Measurements from ENCODE around the gene LYPD6. TPM values are rescaled to one million over a fixed set of nuclear protein-coding genes. Genes with fewer than 3 reads are reported as not detected.
"Not testable (repeated sequence)": the region's sequence is repeated elsewhere in the genome, so short reads cannot be mapped to it uniquely, and the experiment has no call there.

Gene LYPD6, protein sequence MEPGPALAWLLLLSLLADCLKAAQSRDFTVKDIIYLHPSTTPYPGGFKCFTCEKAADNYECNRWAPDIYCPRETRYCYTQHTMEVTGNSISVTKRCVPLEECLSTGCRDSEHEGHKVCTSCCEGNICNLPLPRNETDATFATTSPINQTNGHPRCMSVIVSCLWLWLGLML
- under 1 TPM in 1 of 3 donors, not detected in 2; 0.10 TPM for polyA plus RNA-seq

DNA sequence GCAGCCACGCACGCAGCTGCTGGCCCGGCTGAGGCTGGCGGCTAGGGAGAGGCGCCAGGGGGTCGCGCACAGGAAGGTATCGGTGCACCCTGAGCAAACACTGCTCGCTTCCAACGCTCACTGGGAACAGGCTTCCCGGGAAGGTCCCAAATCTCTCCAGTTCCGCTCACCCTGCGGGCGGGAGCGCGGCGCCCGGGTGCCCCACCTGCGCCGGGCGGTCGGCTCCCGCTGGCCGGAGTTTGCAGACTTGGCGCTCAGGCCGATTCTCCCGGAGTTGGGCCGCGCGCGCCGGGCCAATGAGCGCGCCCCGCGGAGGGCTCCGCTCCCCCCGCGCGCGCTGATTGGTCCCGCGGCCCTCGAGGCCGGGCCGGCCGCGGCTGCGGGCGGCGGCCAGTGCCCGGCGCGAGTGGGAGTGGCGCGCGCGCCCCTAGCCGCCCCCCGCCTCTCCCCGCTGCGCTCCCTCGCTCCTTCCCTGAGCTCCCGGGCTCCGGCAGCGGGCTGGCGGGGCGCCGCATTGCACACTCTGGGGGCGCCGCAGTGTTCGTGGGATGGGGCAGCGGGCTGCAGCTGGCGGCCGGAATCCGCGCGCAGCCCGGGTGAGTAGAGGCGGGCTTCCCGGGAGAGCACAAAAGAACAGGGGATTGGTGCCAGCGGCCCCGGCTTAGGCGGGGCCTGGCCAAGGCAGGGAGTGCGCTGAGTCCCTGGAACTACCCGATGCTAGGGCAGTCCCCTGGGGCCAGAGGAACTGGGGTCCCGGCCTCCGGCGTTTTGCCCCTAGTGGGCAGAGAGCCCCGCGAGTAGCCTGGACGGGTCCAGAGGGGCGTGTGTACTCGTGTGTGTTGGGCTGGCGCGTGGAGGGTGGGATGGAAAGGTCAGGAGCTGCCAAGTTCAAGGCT, at the start of gene LYPD6:
Gene LYPD6, plus strand, starts transcription at position 461 of the 896 bp plus-strand sequence. CDS start 107,122 bp downstream, outside the sequence.
- peak within 1 kb of the TSS in 3 of 5 donors; percentile 21 to 58 (median 43) for H3K4me3 Mint-ChIP-seq

DNA sequence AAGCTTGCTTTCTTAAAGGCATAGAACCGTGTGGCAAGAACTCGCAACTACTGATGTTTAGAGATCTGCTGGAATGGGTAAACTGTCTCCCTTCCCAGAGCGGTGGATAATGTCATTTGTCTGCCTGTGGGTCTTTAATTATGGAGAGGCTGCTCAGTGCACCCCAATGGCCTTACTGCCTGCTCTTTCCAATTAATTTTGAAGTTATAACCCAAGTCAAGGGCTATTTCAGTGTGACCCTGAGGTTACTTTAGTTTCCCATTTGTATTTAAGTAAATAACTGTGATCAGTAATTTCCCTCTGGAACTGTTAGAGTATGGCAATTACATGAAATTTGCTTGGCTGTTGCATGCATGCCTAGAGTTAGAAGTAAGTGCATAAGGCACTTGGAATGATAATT, 48.9 kb upstream of the LYPD6 start:
- H3K4me3 Mint-ChIP-seq: no peak overlapping the region
- H3K27ac Mint-ChIP-seq: no peak overlapping the region
- H3K9me3 Mint-ChIP-seq: peaks cover 0 to 5% (median 0%) of the 10 kb centered on the region in 6 donors
- H3K36me3 Mint-ChIP-seq: no peaks in the 10 kb centered on the region
- no peaks in the 10 kb centered on the region for H3K4me1 Mint-ChIP-seq
- H3K27me3 Mint-ChIP-seq (ENCODE audit: low read depth in 3 of 3): peaks cover 1 to 8% (median 2%) of the 10 kb centered on the region in 3 donors
- no peak for DNase-seq

More for the DNA sequence above, at the start of gene LYPD6:
- Mint-ChIP-seq H3K36me3 (peaks cover 0 to 4% (median 0%) of the 10 kb centered on the region in 3 donors), H3K27ac (no peak within 1 kb of the TSS), H3K4me1 (peaks cover 0 to 4% of the 10 kb centered on the region in 2 donors), H3K9me3 (peaks cover 0 to 23% (median 11%) of the 10 kb centered on the region in 6 donors), H3K27me3 (ENCODE audit: low read depth in 3 of 3) (peaks cover 16 to 25% (median 20%) of the 10 kb centered on the region in 3 donors)
- no peak for DNase-seq

DNA sequence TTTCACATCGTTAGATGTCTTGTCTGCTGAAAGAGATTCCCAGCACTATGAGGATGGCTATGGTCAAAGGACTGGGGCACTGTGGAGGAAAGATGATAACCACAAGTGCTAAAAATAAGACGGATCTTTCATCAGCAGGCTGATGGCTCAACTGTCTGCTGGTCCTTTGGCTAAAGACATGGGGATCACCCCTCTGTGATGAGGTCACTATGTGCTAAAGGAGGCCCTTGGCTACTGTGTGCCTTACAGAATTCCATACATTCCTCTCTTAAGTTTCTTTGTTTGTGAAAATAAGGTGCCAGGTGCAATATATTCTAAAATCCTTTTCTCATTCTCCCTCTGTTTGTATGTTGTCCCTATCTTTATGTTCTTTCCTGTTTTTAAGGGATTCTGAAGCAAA, 39.7 kb upstream of the LYPD6 start:
- Mint-ChIP-seq H3K9me3 (no peaks in the 10 kb centered on the region), H3K36me3 (no peaks in the 10 kb centered on the region), H3K27ac (no peak overlapping the region), H3K27me3 (ENCODE audit: low read depth in 3 of 3) (peaks cover 1 to 7% (median 1%) of the 10 kb centered on the region in 3 donors), H3K4me1 (no peaks in the 10 kb centered on the region), H3K4me3 (no peak overlapping the region)
- DNase-seq: no peak

DNA sequence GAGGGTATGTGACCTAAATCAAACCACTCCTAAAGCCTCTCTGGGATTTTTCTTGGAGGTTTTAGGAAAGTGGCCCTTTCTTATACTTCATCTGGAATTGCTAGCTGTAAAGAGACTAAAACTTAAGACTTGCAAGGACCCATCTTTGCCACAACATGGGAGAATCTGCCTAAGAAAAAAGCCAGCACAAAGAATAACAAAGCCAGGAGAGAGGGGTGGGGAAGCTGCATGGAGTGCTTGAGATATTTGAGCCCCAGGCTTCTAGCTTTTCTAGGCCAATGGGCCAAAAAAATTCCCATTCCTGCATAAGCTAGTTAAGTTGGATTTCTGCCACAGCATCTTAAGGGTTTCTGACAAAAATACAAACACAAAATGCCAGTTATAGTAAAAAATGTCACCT, 38.5 kb upstream of the LYPD6 start:
- Mint-ChIP-seq H3K4me3 (no peak overlapping the region), H3K36me3 (no peaks in the 10 kb centered on the region), H3K4me1 (no peaks in the 10 kb centered on the region), H3K9me3 (no peaks in the 10 kb centered on the region), H3K27ac (no peak overlapping the region), H3K27me3 (ENCODE audit: low read depth in 3 of 3) (peaks cover 0 to 7% (median 1%) of the 10 kb centered on the region in 3 donors)
- no peak for DNase-seq

DNA sequence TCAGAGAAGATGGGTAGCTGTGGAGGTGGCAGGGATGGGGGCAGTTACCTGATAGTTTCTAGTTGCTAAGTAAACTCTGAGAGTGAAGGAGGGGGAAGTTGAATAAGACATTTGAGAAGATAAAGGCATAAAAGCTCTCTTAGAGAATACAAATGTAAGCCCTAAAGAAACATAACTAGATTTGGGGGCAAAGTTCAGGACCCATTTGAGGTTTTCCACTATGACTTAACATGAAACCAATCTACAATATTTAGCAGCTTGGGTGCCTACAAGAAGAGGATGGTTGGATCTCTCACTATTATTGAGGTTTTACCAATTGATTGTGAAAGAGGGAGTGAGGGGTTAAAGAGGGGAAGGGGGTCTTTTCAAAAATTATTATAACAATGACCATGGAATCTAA, 34.4 kb upstream of the LYPD6 start:
- DNase-seq: no peak
- Mint-ChIP-seq H3K9me3 (peaks cover 0 to 2% (median 0%) of the 10 kb centered on the region in 6 donors), H3K36me3 (no peaks in the 10 kb centered on the region), H3K27ac (no peak overlapping the region), H3K4me3 (no peak overlapping the region), H3K27me3 (ENCODE audit: low read depth in 3 of 3) (no peaks in the 10 kb centered on the region), H3K4me1 (no peaks in the 10 kb centered on the region)

DNA sequence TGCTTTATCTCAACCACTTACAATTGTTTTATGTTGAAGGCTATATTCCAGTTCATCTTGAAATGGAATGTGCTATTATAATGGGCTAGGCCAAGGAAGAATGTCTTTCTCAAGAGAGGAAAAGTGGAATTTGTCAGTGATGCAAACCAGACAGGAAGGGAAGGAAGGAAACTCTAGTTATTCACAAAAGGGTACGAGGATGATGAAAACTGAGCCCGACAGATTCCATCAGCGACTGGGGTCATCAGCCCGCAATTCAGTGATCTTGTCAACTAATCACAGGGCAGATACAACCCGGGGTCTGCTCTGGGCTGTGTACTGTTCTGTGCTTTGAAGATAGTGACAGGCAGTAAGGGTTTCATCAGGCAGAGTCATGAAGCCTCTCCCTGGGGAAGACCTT, 23.4 kb upstream of the LYPD6 start:
- Mint-ChIP-seq H3K36me3 (no peaks in the 10 kb centered on the region), H3K4me3 (no peak overlapping the region), H3K4me1 (no peaks in the 10 kb centered on the region), H3K27ac (no peak overlapping the region), H3K27me3 (ENCODE audit: low read depth in 3 of 3) (peaks cover 0 to 3% (median 0%) of the 10 kb centered on the region in 3 donors), H3K9me3 (peaks cover 0 to 5% (median 0%) of the 10 kb centered on the region in 6 donors)
- no peak for DNase-seq

DNA sequence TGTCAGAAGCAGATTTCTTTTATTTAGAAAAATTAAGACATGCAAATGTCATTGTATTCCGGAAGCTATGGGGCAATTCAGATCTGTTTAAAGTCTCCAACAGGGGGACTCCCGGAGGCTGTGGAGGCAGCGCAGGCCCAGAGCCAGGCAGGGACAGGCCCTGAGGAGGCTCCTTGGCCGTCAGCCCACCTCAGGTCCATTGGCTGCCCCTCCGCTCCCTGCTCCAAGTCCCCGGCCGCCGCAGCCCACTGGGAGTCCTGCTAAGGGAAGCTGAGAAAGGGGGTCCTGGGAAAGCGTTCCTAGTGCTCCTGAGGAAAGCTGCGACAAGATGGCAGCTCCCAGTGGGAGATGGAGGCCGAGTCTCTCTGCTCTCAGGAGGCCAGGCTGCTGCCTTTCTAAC, 20.0 kb upstream of the LYPD6 start:
- no peaks in the 10 kb centered on the region for H3K9me3 Mint-ChIP-seq
- no peaks in the 10 kb centered on the region for H3K36me3 Mint-ChIP-seq
- H3K27ac Mint-ChIP-seq: no peak overlapping the region
- no peak for DNase-seq
- peaks cover 0 to 2% (median 0%) of the 10 kb centered on the region in 3 donors for H3K27me3 Mint-ChIP-seq (ENCODE audit: low read depth in 3 of 3)
- no peak overlapping the region for H3K4me3 Mint-ChIP-seq
- no peaks in the 10 kb centered on the region for H3K4me1 Mint-ChIP-seq

DNA sequence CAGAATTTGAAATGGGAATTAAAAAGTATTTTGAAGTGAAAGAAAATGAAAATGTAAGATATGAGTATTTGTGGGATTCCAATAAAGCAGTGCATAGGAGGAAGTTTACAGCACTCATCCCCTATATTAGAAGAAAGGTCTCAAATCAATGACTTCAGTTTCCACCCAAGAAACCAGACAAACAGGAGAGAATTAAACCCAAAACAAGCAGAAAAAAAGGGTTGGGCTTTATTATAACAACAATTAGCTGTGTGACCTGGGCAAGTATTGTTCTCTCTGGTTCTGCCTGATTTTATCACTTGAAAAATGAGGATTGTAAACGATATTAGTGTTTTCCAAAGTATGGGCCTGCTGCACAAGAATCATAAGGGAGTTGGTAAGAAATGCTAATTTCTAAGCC, 18.3 kb upstream of the LYPD6 start:
- peaks cover 0 to 3% (median 0%) of the 10 kb centered on the region in 6 donors for H3K9me3 Mint-ChIP-seq
- peaks cover 0 to 2% (median 0%) of the 10 kb centered on the region in 3 donors for H3K27me3 Mint-ChIP-seq (ENCODE audit: low read depth in 3 of 3)
- H3K4me3 Mint-ChIP-seq: no peak overlapping the region
- no peaks in the 10 kb centered on the region for H3K4me1 Mint-ChIP-seq
- no peak overlapping the region for H3K27ac Mint-ChIP-seq
- no peaks in the 10 kb centered on the region for H3K36me3 Mint-ChIP-seq
- DNase-seq: no peak

DNA sequence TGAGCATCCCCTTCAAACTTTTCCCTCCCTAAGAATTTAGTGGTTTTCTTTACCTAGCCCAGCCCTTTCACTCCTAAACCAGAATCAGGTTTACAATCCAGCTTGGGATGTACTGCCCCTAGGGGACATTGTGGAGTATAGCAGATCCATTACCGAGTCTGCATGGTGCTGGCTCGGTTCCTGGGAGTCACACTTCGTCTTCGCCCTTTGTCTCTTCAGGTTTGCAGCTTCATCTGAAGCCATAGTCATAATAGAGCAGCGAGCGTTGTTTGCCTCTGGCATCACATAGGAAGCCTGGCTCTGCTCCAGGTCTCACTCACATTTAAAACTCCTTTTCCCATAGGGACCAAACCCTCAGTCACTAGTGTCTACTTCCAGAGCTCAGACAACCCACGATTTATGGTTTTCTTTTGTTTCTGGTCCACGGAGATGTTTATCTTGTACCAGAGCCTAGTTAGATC, 16.8 kb upstream of the LYPD6 start:
- Mint-ChIP-seq H3K27me3 (ENCODE audit: low read depth in 3 of 3) (peaks cover 0 to 3% (median 2%) of the 10 kb centered on the region in 3 donors), H3K4me3 (no peak overlapping the region), H3K9me3 (peaks cover 0 to 3% (median 0%) of the 10 kb centered on the region in 6 donors), H3K4me1 (no peaks in the 10 kb centered on the region), H3K27ac (no peak overlapping the region), H3K36me3 (no peaks in the 10 kb centered on the region)
- no peak for DNase-seq

DNA sequence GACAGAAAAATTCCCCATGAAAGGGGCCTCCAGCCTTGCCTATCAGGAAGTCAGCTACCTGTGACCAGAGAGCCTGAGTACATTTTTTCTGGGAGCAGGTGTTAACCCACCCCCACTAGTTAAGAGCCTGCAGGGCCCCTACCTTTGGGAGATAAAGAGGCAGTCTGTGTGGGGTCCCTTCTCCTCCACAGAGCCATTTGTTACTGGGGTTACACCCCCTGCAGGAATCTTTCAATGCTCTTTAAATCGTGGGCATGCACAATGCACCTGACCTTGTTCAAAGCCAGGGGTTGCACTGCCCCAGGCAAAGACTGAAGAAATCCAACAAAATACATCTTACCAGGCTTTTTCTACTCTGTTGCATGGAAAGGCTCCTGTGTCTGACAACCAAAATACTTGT, 15.7 kb upstream of the LYPD6 start:
- H3K4me1 Mint-ChIP-seq: no peaks in the 10 kb centered on the region
- peaks cover 0 to 3% (median 0%) of the 10 kb centered on the region in 6 donors for H3K9me3 Mint-ChIP-seq
- H3K27me3 Mint-ChIP-seq (ENCODE audit: low read depth in 3 of 3): peaks cover 0 to 3% (median 2%) of the 10 kb centered on the region in 3 donors
- H3K27ac Mint-ChIP-seq: no peak overlapping the region
- H3K36me3 Mint-ChIP-seq: no peaks in the 10 kb centered on the region
- H3K4me3 Mint-ChIP-seq: no peak overlapping the region
- DNase-seq: no peak

DNA sequence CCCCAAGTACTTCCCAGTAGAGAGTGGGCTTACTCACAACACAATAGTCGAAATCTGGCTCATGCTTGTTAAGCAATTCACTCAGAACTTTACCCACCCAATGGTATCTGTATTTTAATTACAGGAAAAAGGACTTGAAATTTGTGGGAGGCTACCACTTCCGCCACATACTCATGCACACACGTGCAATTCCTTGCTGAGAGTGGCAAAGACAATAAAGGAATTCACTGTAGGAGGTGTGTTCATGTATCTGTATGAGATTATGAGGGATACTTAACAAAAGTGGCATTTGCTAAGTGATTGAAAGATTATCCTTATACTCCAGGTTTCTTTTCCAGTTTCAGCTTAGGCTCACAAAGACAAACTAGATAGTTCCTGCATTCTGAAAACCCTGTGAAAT, 14.9 kb upstream of the LYPD6 start:
- Mint-ChIP-seq H3K36me3 (no peaks in the 10 kb centered on the region), H3K27me3 (ENCODE audit: low read depth in 3 of 3) (peaks cover 0 to 3% (median 2%) of the 10 kb centered on the region in 3 donors), H3K4me3 (no peak overlapping the region), H3K4me1 (no peaks in the 10 kb centered on the region), H3K9me3 (peaks cover 0 to 3% (median 0%) of the 10 kb centered on the region in 6 donors), H3K27ac (no peak overlapping the region)
- DNase-seq: no peak

DNA sequence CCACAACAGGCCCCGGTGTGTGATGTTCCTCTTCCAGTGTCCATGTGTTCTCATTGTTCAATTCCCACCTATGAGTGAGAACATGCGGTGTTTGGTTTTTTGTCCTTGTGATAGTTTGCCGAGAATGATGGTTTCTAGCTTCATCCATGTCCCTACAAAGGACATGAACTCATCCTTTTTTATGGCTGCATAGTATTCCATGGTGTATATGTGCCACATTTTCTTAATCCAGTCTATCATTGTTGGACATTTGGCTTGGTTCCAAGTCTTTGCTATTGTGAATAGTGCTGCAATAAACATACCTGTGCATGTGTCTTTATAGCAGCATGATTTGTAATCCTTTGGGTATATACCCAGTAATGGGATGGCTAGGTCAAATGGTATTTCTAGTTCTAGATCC, 11.8 kb upstream of the LYPD6 start:
- DNase-seq, H3K4me3 Mint-ChIP-seq, H3K4me1 Mint-ChIP-seq, H3K9me3 Mint-ChIP-seq, H3K36me3 Mint-ChIP-seq, H3K27ac Mint-ChIP-seq: not testable (repeated sequence)
- H3K27me3 Mint-ChIP-seq (ENCODE audit: low read depth in 3 of 3): peaks cover 0 to 13% (median 2%) of the 10 kb centered on the region in 3 donors

DNA sequence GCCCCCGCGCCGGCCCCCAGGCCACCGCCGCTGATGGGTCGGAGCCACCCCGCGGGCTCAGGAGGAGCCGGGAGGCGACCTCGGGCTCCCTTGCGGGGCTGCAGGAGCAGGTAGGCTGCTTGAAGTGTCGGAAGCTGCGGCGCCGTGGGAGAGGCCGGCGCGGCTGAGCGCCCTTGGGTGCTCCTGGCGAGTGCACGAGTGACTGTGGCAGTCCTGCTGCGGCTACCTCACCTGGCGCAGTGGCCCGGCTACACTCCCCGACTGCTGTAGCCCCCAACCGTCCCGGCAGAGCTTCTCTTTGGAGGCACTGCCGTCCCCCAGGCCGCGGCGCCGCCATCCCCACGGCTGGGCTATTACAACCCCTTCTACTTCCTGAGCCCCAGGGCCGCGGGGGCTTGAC, 10.0 kb upstream of the LYPD6 start:
- Mint-ChIP-seq H3K27me3 (ENCODE audit: low read depth in 3 of 3) (peaks cover 0 to 14% (median 2%) of the 10 kb centered on the region in 3 donors), H3K36me3 (no peaks in the 10 kb centered on the region), H3K4me3 (no peak overlapping the region), H3K4me1 (no peaks in the 10 kb centered on the region), H3K27ac (no peak overlapping the region), H3K9me3 (peaks cover 0 to 3% (median 0%) of the 10 kb centered on the region in 6 donors)
- DNase-seq: no peak

DNA sequence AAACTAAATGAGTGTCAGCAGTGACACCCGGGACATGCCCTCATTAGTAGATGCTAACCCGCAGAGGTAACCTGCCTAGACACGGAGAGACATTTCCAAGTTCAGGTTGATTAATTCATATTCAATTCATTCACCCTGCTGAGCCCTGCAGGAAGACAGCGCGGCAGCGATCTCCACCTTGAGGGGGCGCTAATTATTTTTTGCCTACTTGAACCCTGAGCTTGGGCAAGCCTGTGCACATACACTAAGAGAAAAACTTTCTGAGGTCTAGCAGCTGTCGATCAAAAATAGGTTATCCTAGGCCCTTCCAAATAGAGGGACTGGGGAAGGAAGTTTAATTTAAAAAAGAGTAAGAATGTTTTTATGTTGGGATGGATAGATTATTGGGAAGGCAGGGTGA, 1.3 kb upstream of the LYPD6 start:
- Mint-ChIP-seq H3K36me3 (peaks cover 0 to 4% (median 0%) of the 10 kb centered on the region in 3 donors), H3K9me3 (peaks cover 0 to 23% (median 11%) of the 10 kb centered on the region in 6 donors), H3K4me3 (peak overlapping the region in 4 of 5 donors; percentile 5 to 58 (median 12)), H3K27me3 (ENCODE audit: low read depth in 3 of 3) (peaks cover 12 to 27% (median 20%) of the 10 kb centered on the region in 3 donors), H3K4me1 (peaks cover 0 to 4% of the 10 kb centered on the region in 2 donors), H3K27ac (no peak overlapping the region)
- no peak for DNase-seq
